DND-41 (cell line): ENCODE data around the gene PLAC1.

ENCODE experiments used
- EZH2 ChIP-seq: IDR thresholded peaks from 3 replicates; pipeline ENCODE4 v1.6.1; 2012; ENCODE audit warnings: borderline replicate concordance, low read depth, mild to moderate bottlenecking, moderate library complexity, low read length, inconsistent platforms; ENCODE audit not compliant: severe bottlenecking
- TF ChIP-seq, protein P1 (sequence below): IDR thresholded peaks from 2 replicates; pipeline ENCODE4 v1.5.1; 2012; ENCODE audit warnings: borderline replicate concordance, low read length, moderate library complexity, mild to moderate bottlenecking; ENCODE audit not compliant: poor library complexity, severe bottlenecking; ENCODE audit errors: extremely low read depth

DNA sequence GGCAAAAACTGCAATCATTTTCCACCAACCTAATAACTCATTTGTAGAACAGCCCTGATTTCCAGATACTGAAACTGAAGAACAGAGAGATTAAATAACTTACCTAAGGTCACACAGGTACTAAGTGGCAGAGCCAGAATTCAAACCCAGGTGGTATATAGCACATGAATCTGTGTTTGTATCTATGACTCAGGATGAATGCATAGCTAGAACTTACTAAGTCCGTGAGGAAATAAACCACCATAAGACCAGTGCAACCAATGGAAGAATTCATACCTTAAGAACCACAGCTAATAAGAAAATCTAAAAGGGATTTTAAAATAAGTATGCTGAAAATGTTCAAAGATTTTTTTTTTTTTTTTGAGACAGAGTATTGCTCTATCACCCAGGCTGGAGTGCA, 1.5 kb upstream of the PLAC1 start:
- no peak for TF ChIP-seq EZH2
- TF ChIP-seq, protein P1, sequence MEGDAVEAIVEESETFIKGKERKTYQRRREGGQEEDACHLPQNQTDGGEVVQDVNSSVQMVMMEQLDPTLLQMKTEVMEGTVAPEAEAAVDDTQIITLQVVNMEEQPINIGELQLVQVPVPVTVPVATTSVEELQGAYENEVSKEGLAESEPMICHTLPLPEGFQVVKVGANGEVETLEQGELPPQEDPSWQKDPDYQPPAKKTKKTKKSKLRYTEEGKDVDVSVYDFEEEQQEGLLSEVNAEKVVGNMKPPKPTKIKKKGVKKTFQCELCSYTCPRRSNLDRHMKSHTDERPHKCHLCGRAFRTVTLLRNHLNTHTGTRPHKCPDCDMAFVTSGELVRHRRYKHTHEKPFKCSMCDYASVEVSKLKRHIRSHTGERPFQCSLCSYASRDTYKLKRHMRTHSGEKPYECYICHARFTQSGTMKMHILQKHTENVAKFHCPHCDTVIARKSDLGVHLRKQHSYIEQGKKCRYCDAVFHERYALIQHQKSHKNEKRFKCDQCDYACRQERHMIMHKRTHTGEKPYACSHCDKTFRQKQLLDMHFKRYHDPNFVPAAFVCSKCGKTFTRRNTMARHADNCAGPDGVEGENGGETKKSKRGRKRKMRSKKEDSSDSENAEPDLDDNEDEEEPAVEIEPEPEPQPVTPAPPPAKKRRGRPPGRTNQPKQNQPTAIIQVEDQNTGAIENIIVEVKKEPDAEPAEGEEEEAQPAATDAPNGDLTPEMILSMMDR = no peak
